GM19351 (cell line): Measurements from ENCODE around the gene SPOCK1.
"Not testable (repeated sequence)": the region's sequence is repeated elsewhere in the genome, so short reads cannot be mapped to it uniquely, and the experiment has no call there.

Source experiments
- ATAC-seq: cut with Tn5 transposase; IDR thresholded peaks from one replicate; pipeline ENCODE4 v1.9.1; 2021; ENCODE audit warnings: mild to moderate bottlenecking, moderate library complexity; ENCODE audit not compliant: unreplicated experiment

SPOCK1 gene

DNA sequence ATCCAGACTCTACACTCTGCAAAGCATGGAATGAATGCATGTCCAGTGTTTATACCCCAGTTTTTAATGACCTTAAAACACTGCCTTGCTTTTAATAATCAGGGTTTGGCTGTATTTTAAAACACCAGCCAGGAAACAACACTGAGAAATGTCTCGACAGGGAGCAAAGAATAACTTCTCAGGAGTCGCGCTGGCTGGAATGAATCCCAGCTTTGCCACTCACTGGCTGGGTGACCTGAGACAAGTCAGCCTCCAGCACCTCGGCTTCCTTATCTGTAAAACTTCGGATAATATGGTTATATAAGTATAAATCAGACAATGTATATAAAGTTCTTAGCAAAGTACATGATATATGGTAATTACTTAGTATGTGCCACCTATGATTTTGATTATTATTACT lies 505.0 kb downstream of the SPOCK1 start:
- ATAC-seq: no peak

DNA sequence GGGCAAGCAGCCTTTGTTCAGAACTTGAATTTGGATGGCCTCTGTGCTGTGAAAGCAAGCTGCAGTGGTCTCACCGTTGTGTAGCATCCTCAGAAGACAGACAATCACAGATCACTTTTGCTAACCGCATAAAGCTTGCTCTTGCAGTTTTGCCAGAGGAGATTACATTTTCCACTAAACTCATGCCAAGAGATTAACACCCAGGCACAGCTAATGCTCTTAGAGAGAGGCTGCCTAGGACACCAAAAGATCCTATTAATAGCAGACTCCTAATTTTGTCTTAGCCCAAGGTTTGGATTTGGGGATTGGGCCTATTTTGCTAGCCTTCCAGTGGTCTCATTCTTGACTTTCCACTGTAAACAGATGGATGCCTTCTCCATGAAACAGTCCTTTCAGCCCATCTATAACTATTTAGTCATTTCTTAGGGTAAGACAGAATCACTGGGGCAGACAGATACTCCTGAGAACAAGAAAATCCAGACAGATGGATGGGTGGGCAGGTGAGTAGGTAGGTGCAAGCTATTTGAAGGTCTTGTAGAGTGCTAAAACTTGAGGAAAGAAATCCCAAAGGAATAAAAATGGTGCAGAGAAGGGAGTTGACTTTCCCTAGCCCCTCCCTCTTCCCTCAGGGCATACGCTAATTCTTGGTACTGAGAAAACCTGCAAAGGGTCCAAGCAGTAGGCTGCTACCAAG lies 506.2 kb downstream of the SPOCK1 start:
- no peak for ATAC-seq

DNA sequence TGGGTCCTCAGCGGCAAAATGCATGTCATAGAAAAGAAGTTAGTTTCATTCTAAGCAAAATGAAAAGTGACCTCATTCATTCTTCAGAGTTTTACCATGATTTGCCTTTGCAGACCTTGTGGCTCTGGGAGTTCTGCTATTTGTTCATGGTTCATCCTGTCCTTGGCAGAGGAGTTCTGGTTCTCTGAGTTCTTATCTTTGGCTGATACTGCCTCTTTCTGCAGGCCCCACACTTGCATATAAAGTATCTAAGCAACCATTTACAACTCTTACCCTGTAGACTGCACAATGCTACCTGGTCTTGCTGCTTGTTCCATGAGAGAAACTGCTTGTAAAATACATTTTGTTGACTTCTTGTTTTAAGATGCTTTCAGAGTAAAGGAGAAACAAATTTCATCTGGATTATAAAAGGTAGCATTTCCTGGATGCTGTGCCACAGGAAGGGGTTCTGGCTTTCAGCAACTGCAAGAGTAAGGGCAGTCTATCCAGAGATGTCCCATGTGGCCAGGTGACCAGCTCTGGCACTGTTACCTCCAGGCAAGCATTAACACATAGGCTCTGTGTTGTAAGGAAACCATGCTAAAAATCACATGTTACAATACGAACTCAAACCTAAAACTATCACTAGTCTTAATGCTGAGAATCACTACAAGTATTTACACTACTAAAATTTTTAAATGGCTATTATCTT lies 513.2 kb downstream of the SPOCK1 start:
- no peak for ATAC-seq

DNA sequence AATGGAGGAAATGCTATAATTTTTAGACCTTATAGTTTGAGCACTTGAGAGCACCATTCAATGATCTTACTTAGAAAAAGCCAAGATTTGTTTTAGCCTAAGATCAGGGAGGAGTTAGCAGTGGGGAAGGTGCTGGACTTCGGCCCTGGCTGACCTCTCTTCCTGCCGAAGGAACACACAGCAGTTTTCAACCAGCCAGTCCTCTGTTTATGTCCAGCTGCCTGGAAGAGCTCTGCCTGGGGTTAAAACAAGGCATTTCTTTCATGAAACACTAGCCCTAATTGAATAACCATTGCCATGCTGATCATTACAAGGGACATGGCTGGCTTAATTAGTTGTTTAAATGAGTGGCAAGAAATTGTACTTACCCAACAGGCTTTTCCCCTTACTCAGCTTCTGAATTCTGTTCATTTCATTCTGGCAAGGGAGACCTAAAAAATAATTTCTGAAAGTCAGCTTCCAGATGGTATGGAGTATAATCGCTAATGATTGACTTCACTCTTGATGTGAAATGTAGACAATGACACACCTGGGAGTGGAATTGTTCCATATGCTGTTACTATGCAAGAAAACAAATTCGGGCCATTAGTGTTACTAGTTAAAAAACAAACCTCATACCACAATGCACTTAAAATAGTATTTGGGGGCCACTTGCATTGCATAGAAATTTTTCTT lies 514.2 kb downstream of the SPOCK1 start:
- ATAC-seq: no peak

DNA sequence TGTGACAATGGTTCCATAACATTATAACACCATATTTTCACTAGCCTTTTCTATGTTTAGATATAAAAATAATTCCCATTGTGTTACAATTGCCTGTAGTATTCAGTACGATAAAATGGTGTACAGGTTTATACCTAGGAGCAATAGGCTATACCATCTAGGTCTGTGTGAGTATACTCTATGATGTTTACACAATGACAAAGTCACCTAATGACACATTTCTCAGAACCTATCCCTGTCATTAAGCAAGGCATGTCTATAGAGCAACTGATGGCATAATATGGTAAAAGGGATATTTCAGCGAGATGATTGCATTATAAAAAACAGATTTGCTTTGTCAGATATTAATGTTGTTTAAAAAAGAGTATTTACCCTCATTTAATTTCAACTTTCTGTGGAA lies 517.2 kb downstream of the SPOCK1 start:
- no peak for ATAC-seq

DNA sequence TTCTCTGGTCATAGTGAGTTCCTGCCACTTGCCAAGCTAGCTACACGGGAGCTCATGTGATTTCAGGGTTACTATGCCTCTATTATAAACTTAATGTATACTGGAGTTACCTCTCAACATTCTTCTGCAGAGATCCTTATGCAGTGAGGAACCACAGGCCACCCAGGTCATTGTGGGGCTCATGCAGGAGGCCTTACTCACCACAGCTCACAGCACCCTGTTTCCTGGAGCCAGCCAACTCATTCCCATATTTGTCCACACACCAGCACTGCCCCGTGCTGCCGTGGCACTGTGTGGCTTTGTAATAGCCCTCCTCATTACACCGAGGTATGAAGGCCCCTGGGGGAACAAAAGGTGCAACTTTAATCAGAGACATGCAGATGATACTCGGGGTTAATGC lies 520.0 kb downstream of the SPOCK1 start:
- no peak for ATAC-seq

DNA sequence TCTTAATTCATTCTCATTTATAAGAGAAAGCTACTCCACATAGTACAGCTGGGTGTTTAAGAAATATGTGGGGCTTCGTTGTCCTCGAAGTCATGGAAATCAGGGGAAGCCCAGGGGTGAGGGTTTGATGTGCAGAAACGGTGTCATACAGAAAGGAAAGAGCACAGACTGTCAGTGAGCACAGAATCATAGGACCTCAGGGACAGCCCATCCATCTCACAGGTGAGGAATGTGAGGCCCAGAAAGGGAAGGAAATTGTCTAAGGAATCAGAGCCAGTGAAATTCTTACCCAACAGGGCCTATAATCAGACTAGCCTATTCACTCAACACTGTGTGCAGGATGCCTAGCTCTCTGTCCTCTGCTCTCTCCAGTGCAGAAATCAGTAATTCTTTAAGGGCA lies 535.6 kb downstream of the SPOCK1 start:
- ATAC-seq: no peak

DNA sequence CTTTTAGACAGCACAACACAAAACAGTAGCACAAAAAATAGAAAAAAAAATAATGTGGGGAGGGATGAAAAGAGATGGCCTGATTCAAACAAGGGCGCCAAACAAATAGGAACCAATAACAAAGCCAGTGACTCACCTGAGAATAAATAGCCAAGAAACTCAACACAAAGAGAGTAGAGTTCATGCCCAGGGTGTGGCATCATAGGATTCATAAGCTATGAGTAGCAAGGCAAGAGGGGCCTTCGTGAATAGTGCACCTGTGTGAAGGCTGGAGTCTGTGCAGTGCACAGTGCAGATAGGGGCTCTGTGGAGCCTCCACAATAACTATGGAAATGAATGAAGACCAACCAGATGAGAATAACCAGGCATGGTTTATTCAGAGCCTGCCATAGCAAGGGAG lies 541.7 kb downstream of the SPOCK1 start:
- ATAC-seq: no peak

DNA sequence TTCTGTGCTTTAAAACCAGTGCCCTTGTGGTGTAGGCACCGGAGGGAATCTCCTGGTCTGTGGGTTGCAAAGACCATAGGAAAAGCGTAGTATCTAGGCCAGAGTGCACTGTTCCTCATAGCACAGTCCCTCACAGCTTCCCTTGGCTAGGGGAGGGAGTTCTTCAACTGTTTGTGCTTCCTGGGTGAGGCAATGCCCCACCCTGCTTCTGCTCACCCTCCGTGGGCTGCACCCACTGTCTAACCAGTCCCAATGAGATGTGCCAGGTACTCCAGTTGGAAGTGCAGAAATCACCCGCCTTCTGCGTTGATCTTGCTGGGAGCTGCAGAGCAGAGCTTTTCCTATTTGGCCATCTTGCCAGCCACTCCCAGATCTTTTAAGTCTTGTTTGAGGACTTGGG lies 545.0 kb downstream of the SPOCK1 start:
- not testable (repeated sequence) for ATAC-seq

DNA sequence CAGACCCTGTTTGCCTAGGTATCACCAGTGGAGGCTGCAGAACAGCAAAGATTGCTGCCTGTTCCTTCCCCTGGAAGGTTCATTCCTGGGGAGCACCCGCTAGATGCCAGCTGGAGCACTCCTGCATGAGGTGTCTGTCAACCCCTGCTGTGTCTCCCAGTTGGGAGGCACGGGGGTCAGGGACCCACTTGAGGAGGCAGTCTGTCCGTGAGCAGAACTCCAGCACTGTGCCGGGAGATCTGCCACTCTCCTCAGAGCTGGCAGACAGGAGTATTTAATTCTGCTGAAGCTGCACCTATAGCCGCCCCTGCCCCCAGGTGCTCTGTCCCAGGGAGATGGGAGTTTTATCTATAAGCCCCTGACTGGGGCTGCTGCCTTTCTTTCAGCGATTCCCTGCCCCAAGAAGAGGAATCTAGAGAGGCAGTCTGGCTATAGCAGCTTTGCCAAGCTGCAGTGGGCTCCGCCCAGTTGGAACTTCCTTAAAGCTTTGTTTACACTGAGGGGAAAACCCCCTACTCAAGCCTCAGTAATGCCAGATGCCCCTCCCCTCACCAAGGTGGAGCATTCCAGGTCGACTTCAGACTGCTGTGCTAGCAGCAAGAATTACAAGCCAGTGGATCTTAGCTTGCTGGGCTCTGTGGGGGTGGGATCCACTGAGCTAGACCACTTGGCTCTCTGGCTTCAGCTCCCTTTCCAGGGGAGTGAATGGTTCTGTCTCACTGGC lies 545.6 kb downstream of the SPOCK1 start:
- not testable (repeated sequence) for ATAC-seq

DNA sequence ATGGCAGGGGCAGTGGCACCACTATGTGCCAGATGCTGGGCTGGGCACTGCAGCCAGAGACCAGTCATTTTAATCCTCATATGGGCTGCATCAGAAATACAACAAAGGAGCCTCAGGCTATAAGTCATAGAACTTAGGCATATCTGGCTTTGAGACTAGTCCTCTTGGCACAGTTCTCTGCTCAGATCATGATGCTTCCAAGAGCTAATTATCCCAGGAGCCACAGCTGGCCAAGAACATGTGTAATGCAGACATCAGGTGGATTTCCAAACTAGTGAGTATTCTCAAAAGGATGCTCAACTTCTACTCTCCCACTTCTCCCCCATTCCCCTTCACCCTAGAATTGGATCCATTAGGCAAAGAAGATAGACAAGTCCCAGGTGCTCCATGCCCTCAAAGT lies 571.6 kb downstream of the SPOCK1 start:
- no peak for ATAC-seq

DNA sequence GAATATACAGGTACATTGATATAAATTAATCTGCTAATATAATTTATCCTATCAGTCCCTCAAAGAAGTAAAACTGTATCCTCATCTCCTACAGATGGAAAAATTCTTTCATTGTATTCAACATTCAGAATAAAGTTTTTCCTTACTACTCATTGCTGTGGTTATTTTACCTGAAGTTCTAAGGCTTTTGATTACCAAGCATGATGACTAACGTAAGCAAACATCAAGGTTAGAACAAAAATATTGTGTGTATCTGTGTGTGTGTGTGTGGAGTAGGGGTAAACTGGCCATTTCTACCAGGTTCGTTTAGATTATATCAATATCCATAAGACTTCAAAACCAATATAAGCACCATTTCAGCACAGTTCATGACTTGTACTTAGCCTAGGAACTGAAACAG lies 573.1 kb downstream of the SPOCK1 start:
- ATAC-seq: no peak
